Activated CD4-positive, CD25-positive, alpha-beta regulatory T cell treated with anti-CD3 and anti-CD28 coated beads, Interleukin-2, amount 50 U/mL, for 24 hours (primary cell): ENCODE data around the gene FAM24A.
A peak's percentile ranks its signal among the peaks of the same experiment; 100 is the strongest.
"Not testable (repeated sequence)": the region's sequence is repeated elsewhere in the genome, so short reads cannot be mapped to it uniquely, and the experiment has no call there.

Source experiments
- ATAC-seq, 2 donors: fragments of 150-1000 bp; cut with Tn5 transposase; one replicate each; pipeline ENCODE4 v1.10.0; 2021; ENCODE audit warnings: mild to moderate bottlenecking in 1 of 2, moderate library complexity in 1 of 2

FAM24A gene, protein sequence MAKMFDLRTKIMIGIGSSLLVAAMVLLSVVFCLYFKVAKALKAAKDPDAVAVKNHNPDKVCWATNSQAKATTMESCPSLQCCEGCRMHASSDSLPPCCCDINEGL

GRCh38 chr10:122910310-122910709 is at the start of gene FAM24A:
TSS of gene FAM24A (plus strand) at chr10:122910610. CDS start at chr10:122911635, 1,025 bp downstream.
- ATAC-seq: no peak

DNA sequence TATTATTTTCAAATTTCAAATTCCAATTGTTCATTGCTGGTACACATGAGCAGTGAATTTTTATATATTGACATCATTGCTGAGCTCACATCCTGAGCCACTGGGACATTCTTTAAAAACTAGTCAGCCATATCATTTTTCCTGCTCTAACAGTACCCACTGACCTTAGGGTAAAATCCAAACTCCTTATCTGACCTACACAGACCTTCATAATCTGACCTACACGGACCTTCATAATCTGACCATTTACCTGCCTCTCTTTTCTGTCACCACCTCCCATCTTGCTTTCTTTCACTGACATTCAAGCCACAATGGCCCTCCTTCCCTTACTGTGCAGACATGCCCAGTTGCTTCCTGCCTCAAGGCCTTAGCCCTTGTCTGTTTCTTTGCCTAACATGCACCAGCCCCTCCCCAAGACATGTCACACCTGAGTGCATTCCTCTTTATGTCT is 48.7 kb upstream of the FAM24A start:
- no peak for ATAC-seq

DNA sequence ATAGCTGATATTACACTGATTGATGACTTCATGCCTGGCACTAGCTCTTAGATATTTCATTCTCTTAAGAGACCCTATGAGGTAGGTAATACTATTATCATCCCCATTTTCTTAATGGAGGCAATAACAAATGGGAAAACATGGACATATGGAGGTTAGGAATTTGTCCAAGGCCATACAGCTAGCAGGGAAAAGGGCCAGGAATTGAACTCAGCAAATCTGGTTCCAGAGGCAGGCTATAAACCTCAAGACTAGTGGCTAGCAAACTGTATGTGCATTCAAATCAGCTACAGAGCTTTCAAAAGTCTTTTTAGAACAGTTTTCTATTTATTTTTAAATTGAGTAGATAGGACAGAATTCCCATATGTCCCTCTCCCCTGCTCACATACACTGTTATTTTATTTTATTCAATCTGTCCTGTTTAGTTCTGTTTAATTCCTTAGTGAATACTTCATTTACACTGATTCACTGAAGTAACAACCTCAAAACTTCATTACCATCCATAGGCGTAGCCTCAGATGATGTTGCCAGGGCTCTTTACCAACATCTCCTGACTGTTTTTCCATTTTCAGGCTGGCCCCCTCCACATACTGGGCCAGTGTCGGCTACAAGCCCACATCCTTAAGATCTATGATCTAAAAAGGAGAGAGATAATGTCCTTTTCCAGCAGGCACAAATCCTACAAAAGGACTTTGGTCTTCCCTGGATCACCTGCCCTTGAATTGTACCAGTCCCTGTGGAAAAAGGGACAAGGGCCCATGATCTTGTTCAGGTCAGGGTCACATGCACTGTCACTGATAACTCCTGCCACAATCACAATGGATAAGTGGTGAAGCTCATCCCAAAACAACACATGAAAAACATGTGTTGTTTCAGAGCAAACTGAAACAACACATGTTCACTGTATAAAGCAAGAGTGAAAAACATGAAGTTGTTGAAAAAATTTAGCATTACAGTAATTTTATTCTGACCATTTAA is 46.9 kb upstream of the FAM24A start:
- ATAC-seq: no peak

GRCh38 chr10:122864194-122864592 is 46.2 kb upstream of the FAM24A start:
- ATAC-seq: no peak

GRCh38 chr10:122864901-122865300 is 45.5 kb upstream of the FAM24A start:
- no peak for ATAC-seq

- ATAC-seq: peak in 1 of 2 donors; percentile 65
Measured at GRCh38 chr10:122866757-122867482, 43.5 kb upstream of the FAM24A start.

DNA sequence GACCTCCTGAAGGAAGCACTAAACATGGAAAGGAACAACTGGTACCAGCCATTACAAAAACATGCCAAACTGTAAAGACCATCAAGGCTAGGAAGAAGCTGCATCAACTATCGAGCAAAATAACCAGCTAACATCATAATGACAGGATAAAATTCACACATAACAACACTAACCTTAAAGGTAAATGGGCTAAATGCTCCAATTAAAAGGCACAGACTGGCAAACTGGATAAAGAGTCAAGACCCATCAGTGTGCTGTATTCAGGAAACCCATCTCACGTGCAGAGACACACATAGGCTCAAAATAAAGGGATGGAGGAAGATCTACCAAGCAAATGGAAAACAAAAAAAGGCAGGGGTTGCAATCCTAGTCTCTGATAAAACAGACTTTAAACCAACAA is 41.6 kb upstream of the FAM24A start:
- ATAC-seq: not testable (repeated sequence)

DNA sequence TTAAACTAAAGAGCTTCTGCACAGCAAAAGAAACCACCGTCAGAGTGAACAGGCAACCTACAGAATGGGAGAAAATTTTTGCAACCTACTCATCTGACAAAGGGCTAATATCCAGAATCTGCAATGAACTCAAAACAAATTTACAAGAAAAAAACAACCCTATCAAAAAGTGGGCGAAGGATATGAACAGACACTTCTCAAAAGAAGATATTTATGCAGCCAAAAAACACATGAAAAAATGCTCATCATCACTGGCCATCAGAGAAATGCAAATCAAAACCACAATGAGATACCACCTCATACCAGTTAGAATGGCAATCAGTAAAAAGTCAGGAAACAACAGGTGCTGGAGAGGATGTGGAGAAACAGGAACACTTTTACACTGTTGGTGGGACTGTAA is 38.5 kb upstream of the FAM24A start:
- not testable (repeated sequence) for ATAC-seq

DNA sequence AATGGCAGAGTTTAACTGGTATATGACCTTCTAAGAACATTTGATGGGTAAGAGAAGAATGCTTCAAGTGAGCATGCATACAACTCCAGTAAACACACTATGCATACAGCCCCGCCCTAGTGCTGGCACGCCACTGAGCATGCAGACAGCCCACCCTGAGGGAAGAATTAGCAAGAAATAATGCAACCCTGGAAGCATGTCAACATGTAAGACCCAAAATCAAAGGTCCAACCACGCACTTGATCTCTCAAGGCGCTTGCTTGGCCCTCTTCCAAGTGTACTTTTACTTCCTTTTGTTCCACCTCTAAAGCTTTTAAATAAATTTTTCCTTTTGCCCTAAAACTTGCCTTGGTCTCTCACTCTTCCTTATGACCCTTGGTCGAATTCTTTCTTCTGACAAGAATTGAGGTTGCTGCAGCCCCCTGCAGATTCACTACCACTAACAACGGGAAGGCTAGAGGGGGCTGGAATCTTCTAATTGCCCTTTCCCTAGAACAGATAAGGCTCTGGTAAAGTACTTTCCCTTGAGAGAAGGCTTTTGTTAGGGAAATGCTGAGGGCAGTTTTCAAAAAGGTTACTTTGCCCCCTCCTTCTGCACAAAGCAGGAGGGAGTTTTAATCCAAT is 34.5 kb upstream of the FAM24A start:
- ATAC-seq: no peak

GRCh38 chr10:122876467-122876855 is 33.9 kb upstream of the FAM24A start:
- ATAC-seq: no peak

DNA sequence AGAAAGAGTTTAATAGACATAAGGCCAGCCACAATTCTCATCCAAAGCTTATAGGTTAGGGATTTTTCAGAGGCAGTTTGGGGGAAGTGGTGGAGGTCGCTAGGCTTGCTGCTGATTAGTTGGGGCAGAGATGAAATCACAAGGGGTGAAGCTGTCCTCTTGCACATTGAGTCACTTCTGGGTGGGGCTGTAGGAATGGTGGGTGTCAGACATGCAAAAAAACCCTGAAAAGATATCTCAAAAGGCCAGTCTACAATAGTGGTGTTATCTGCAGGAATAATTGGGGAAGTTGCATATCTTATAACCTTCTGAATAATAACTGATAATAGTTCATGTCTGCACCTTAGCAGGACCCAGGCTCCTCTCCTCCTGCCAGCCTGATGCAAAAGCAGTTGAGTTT is 33.1 kb upstream of the FAM24A start:
- ATAC-seq: no peak

GRCh38 chr10:122878799-122879338 is 31.5 kb upstream of the FAM24A start:
- peak; percentile 8 to 17 for ATAC-seq

GRCh38 chr10:122879339-122880273 is 30.8 kb upstream of the FAM24A start, which contains the start of gene FAM24B:
TSS of gene FAM24B (minus strand) at chr10:122879581. CDS start at chr10:122850515, 29,066 bp downstream.
- peak; percentile 79 to 81 for ATAC-seq

DNA sequence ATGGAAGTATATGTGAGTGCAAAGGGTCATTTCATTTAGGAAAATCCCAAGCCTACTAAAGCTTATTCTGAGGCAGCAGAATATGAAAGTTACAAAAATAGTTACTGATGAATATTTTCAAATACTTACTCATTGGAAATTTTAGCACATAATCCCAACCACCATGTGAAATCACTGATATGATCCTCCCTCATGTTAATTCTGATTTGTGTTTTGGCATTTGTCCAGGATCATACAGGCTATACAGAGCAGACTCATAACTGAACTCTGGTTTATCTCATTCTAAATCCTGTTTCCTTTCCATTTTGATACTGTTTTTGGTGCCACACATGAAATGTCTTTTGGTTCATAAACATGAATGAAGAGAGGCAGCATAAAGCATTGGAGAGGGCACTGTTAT is 27.6 kb upstream of the FAM24A start:
- no peak for ATAC-seq

GRCh38 chr10:122884166-122884565 is 26.2 kb upstream of the FAM24A start:
- ATAC-seq: no peak

DNA sequence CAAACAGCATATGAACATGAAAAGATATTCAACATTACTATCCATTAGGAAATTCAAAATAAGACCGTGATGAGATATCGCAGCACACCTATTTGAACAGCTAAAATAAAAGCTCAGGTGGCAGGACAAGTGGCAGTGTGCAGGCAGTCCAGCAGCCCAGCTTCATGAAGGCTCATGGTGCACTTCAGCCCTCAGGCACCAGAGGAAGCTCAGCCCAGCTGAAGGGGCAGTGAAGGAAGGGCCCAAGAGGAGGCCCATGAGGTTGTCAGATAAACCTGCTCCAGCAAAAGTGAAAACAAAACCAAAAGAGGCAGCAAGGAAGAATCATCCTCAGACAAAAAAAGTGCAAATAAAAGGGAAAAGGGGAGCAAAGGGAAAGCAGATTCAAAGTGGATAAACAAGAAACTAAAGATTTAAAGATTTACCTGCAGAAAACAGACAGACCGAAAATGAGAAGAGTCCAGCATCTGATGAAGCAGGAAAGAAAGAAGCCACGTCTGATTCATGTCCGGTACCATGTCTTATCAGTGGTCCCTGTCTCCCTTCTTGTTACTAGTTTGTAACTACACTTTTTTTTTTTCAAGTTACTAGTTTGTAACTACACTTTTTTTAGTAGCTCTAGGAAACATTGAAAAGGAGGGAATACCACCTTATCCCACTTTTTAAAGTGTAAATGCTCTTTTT is 16.0 kb upstream of the FAM24A start:
- no peak for ATAC-seq

GRCh38 chr10:122903861-122904260 is 6.5 kb upstream of the FAM24A start:
- ATAC-seq: not testable (repeated sequence)

- no peak for ATAC-seq
Measured at GRCh38 chr10:122911889-122912484, 1.6 kb downstream of the FAM24A start.

- ATAC-seq: no peak
Measured at GRCh38 chr10:122915700-122916099, 5.3 kb downstream of the FAM24A start.

DNA sequence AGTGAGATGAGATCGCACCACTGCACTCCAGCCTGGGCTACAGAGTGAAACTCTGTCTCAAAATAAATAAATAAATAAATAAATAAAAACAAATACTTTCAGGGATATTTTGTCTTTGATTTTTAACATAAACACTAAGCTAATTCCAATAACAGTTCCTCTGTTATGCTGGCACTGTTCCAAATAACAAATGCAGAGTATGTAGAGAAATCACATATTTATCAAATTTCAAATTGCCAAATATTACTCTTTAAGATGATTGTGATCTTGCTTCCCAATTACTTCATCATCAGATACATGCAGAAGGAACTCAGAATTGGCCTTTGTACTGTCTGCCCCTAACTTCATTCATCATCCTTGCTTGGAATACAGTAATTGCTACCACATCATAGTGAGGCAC is 19.7 kb downstream of the FAM24A start:
- no peak for ATAC-seq
